ENCODE data around the gene DDIT4. TPM values are rescaled to one million over a fixed set of nuclear protein-coding genes. Genes with fewer than 3 reads are reported as not detected.
A peak's percentile ranks its signal among the peaks of the same experiment; 100 is the strongest.

Gene DDIT4
- total and polyA plus RNA-seq, 9 of the 15 experiments (the other 6 are each of a cell fraction or from before 2014, with no cell fraction given), result 8.2 to 675 (median 159) TPM

DNA sequence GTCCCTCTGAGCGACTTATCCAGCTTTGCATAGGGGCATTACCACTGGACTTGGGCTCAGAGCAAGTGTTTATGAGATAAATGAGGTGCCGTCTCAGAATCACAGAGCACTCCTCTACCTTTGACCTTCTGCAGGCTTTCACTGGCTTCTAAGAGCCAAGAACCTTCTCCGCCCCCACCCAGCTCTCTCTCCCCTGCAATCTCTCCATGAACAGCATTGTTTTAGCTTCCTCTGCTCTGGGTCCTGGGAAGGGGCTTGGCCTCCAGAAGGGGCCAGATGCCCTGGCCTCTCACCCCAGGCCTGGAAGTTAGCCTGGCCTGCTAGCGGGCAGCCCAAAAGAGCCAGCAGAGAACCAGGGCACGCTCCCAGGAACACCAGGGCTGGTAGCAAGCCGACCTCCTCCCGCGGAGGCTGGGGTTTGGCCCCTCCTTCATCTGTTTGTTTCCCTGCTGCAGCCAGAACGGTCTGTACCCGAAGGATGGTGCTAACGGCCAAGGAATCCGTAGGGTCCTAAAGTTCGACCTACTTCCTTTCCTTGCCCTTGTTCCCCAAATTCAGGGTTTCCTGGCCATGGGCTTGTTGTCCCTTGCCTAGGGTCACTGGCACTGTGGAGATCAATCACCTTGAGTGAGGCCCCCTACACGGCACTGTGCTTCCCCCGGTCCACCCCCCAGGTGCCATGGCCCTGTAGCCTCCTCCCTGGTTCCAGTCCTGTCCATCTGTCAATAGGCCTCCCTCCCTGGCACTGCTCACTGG is 18.7 kb upstream of the DDIT4 start (continued):
- TF ChIP-seq, protein P1, sequence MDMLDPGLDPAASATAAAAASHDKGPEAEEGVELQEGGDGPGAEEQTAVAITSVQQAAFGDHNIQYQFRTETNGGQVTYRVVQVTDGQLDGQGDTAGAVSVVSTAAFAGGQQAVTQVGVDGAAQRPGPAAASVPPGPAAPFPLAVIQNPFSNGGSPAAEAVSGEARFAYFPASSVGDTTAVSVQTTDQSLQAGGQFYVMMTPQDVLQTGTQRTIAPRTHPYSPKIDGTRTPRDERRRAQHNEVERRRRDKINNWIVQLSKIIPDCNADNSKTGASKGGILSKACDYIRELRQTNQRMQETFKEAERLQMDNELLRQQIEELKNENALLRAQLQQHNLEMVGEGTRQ (CRISPR knock-in tag; IDR thresholded peaks at IDR 0.05), result no peak
- TF ChIP-seq SLC30A9 (CRISPR knock-in tag; IDR thresholded peaks at IDR 0.05) (no peak), SMAD3 (CRISPR knock-in tag; conservative IDR thresholded peaks at IDR 0.05) (no peak), HMG20A (CRISPR knock-in tag; conservative IDR thresholded peaks at IDR 0.05) (no peak), ZNF436 (CRISPR knock-in tag; IDR thresholded peaks at IDR 0.05) (no peak), ZNF277 (CRISPR knock-in tag; IDR thresholded peaks at IDR 0.05; ENCODE audit: borderline replicate concordance) (no peak), ELF2 (CRISPR knock-in tag; IDR thresholded peaks at IDR 0.05) (peak; percentile 69), TBL1XR1 (IDR thresholded peaks at IDR 0.05; ENCODE audit: low read length in 2 of 2) (peak in 1 of 2 experiments; percentile 34; a peak in 1 of 4 replicates), TCF3 (CRISPR knock-in tag; IDR thresholded peaks at IDR 0.05) (0 out of 2 replicates have a peak, but pooled peaks have one; percentile 3), U2AF1 (optimal IDR thresholded peaks at IDR 0.05; ENCODE audit: low read depth, low read length) (no peak), HNRNPK (IDR thresholded peaks at IDR 0.05; ENCODE audit: low read depth, low read length, poor library complexity, severe bottlenecking) (no peak), BHLHE40 (IDR thresholded peaks at IDR 0.05; ENCODE audit: low read length) (no peak), ZFPM2 (CRISPR knock-in tag; IDR thresholded peaks at IDR 0.05) (no peak), ZNF695 (CRISPR knock-in tag; IDR thresholded peaks at IDR 0.05) (no peak), ZNF143 (CRISPR knock-in tag; IDR thresholded peaks at IDR 0.05) (no peak), TCFL5 (CRISPR knock-in tag; conservative IDR thresholded peaks at IDR 0.05) (0 out of 2 replicates have a peak, but pooled peaks have one; percentile 28), MEIS2 (IDR thresholded peaks at IDR 0.05; ENCODE audit: partially characterized antibody) (no peak), CBX3 (IDR thresholded peaks at IDR 0.05; ENCODE audit: borderline replicate concordance in 1 of 2, low read length in 2 of 2) (peak in 1 of 2 experiments; percentile 29; a peak in 1 of 3 replicates), SAFB (IDR thresholded peaks at IDR 0.05; ENCODE audit: borderline replicate concordance, low read depth, low read length) (no peak), SNRNP70 (optimal IDR thresholded peaks at IDR 0.05; ENCODE audit: low read depth, low read length) (no peak), ZNF639 (CRISPR knock-in tag; conservative IDR thresholded peaks at IDR 0.05 in 1 of 2, IDR thresholded peaks at IDR 0.05 in 1 of 2) (peak in 1 of 2 experiments; percentile 59; a peak in 1 of 4 replicates)
- TF ChIP-seq, protein P2, sequence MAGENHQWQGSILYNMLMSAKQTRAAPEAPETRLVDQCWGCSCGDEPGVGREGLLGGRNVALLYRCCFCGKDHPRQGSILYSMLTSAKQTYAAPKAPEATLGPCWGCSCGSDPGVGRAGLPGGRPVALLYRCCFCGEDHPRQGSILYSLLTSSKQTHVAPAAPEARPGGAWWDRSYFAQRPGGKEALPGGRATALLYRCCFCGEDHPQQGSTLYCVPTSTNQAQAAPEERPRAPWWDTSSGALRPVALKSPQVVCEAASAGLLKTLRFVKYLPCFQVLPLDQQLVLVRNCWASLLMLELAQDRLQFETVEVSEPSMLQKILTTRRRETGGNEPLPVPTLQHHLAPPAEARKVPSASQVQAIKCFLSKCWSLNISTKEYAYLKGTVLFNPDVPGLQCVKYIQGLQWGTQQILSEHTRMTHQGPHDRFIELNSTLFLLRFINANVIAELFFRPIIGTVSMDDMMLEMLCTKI (IDR thresholded peaks at IDR 0.05; ENCODE audit: partially characterized antibody), result no peak
- TF ChIP-seq, protein P3, sequence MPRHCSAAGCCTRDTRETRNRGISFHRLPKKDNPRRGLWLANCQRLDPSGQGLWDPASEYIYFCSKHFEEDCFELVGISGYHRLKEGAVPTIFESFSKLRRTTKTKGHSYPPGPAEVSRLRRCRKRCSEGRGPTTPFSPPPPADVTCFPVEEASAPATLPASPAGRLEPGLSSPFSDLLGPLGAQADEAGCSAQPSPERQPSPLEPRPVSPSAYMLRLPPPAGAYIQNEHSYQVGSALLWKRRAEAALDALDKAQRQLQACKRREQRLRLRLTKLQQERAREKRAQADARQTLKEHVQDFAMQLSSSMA (CRISPR knock-in tag; IDR thresholded peaks at IDR 0.05), result no peak
